ENCODE measurements around the gene LYSMD1.

LYSMD1 gene

GRCh38 chr1:151198254-151199127 is 32.8 kb upstream of the LYSMD1 start, which contains the start of gene PIP5K1A:
PIP5K1A (plus strand) TSS chr1:151198552; CDS start chr1:151198997, 445 bp downstream.
- H3K27ac ChIP-seq = peak within 1 kb of the TSS; percentile 87
- TF ChIP-seq ZFX (IDR thresholded peaks at IDR 0.05) (peak; percentile 79), CTCF (conservative IDR thresholded peaks at IDR 0.05) (no peak)

- TF ChIP-seq CTCF (conservative IDR thresholded peaks at IDR 0.05) = no peak
- TF ChIP-seq ZFX (IDR thresholded peaks at IDR 0.05) = no peak
- peak overlapping the region; percentile 87 for H3K27ac ChIP-seq
These were observed 32.2 kb upstream of the LYSMD1 start for GRCh38 chr1:151197863-151198253.

- peak overlapping the region; percentile 87 for H3K27ac ChIP-seq
- peak; percentile 83 for TF ChIP-seq CTCF (conservative IDR thresholded peaks at IDR 0.05)
- TF ChIP-seq ZFX (IDR thresholded peaks at IDR 0.05) = no peak
These were observed 30.6 kb upstream of the LYSMD1 start for GRCh38 chr1:151196292-151196800.

GRCh38 chr1:151194894-151195594 is 29.3 kb upstream of the LYSMD1 start:
- peak overlapping the region; percentile 87 for H3K27ac ChIP-seq

- TF ChIP-seq ZFX (IDR thresholded peaks at IDR 0.05) (no peak), CTCF (conservative IDR thresholded peaks at IDR 0.05) (no peak)
- no peak overlapping the region for H3K27ac ChIP-seq
These were observed 28.2 kb upstream of the LYSMD1 start for GRCh38 chr1:151193856-151194255.

GRCh38 chr1:151193304-151193703 is 27.6 kb upstream of the LYSMD1 start:
- no peak overlapping the region for H3K27ac ChIP-seq
- no peak for TF ChIP-seq CTCF (conservative IDR thresholded peaks at IDR 0.05)
- TF ChIP-seq ZFX (IDR thresholded peaks at IDR 0.05) = no peak

- H3K27ac ChIP-seq = no peak overlapping the region
- TF ChIP-seq CTCF (conservative IDR thresholded peaks at IDR 0.05) = no peak
These were observed 26.3 kb upstream of the LYSMD1 start for GRCh38 chr1:151192047-151192446.

Data from C4-2B (cell line).